GM12878 (cell line): ENCODE results near the gene RAB11A.

ENCODE experiments used
- EGR1 ChIP-seq, 2 experiments: IDR thresholded peaks; 1 replicate in 1 of 2; 2 replicates in 1 of 2; pipeline ENCODE4 v1.6.1; 2011 to 2012; ENCODE audit warnings: low read depth in 2 of 2, low read length in 2 of 2, borderline replicate concordance in 1 of 2, mild to moderate bottlenecking in 1 of 2, moderate library complexity in 1 of 2
- JUND ChIP-seq: IDR thresholded peaks from 2 replicates; pipeline ENCODE4 v1.6.1; 2012; ENCODE audit warnings: low read depth, mild to moderate bottlenecking, low read length, improper control_type of control experiment, moderate library complexity
- MXI1 ChIP-seq: fragments of 150-350 bp; IDR thresholded peaks from 2 replicates; pipeline ENCODE4 v1.6.1; 2011; ENCODE audit warnings: low read depth, mild to moderate bottlenecking, inconsistent platforms, low read length, improper control_type of control experiment
- MYC ChIP-seq: IDR thresholded peaks from 2 replicates; pipeline ENCODE4 v1.6.1; 2011; ENCODE audit warnings: mild to moderate bottlenecking, low read length, moderate library complexity, inconsistent platforms; ENCODE audit not compliant: insufficient read depth, insufficient replicate concordance, insufficient read length, severe bottlenecking
- NR2C2 ChIP-seq: IDR thresholded peaks from 2 replicates; pipeline ENCODE4 v1.6.1; 2011; ENCODE audit warnings: borderline replicate concordance, low read depth; ENCODE audit not compliant: control insufficient read depth, insufficient read length
- POLR2A ChIP-seq: IDR thresholded peaks from 2 replicates; pipeline ENCODE4 v1.6.1; 2011; ENCODE audit warnings: low read depth, mild to moderate bottlenecking, low read length
- POLR2AphosphoS5 ChIP-seq: IDR thresholded peaks from 2 replicates; pipeline ENCODE4 v1.6.1; 2011; ENCODE audit warnings: mild to moderate bottlenecking, low read length, inconsistent platforms
- SP1 ChIP-seq: IDR thresholded peaks from one replicate; pipeline ENCODE4 v1.6.1; 2011; ENCODE audit warnings: low read depth, low read length
- TF ChIP-seq, protein P1 (sequence below), 3 experiments: IDR thresholded peaks in 2 of 3; conservative IDR thresholded peaks in 1 of 3; 2 replicates each; pipeline ENCODE4 v1.5.1; 2011; ENCODE audit warnings: low read depth in 3 of 3, low read length in 3 of 3, mild to moderate bottlenecking in 3 of 3, control low read depth in 2 of 3, moderate library complexity in 2 of 3, inconsistent platforms in 1 of 3, mixed read lengths in 1 of 3; ENCODE audit not compliant: control insufficient read depth in 2 of 3, insufficient read depth in 1 of 3; ENCODE audit errors: extremely low read depth in 1 of 3

GRCh38 chr15:65834603-65835282 is 34.5 kb upstream of the RAB11A start:
- no peak for TF ChIP-seq NR2C2
- TF ChIP-seq, protein P1, sequence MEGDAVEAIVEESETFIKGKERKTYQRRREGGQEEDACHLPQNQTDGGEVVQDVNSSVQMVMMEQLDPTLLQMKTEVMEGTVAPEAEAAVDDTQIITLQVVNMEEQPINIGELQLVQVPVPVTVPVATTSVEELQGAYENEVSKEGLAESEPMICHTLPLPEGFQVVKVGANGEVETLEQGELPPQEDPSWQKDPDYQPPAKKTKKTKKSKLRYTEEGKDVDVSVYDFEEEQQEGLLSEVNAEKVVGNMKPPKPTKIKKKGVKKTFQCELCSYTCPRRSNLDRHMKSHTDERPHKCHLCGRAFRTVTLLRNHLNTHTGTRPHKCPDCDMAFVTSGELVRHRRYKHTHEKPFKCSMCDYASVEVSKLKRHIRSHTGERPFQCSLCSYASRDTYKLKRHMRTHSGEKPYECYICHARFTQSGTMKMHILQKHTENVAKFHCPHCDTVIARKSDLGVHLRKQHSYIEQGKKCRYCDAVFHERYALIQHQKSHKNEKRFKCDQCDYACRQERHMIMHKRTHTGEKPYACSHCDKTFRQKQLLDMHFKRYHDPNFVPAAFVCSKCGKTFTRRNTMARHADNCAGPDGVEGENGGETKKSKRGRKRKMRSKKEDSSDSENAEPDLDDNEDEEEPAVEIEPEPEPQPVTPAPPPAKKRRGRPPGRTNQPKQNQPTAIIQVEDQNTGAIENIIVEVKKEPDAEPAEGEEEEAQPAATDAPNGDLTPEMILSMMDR (IDR thresholded peaks at IDR 0.05 in 2 of 3, conservative IDR thresholded peaks at IDR 0.05 in 1 of 3; ENCODE audit: control insufficient read depth in 2 of 3, extremely low read depth in 1 of 3, insufficient read depth in 1 of 3, low read depth in 3 of 3, low read length in 3 of 3), result no peak
- TF ChIP-seq JUND, result no peak
- TF ChIP-seq POLR2AphosphoS5, result no peak
- TF ChIP-seq MXI1, result no peak
- TF ChIP-seq MYC, result no peak
- no peak for TF ChIP-seq EGR1 (IDR thresholded peaks at IDR 0.05; ENCODE audit: borderline replicate concordance in 1 of 2, low read depth in 2 of 2, low read length in 2 of 2)
- TF ChIP-seq POLR2A, result no peak
- TF ChIP-seq SP1, result no peak
